HepG2 (cell line): ENCODE data around the gene SIX5. TPM values are rescaled to one million over a fixed set of nuclear protein-coding genes. Genes with fewer than 3 reads are reported as not detected.
A peak's percentile ranks its signal among the peaks of the same experiment; 100 is the strongest.

Experiments used
- ATAC-seq: fragments of 200-7000 bp; cut with Tn5 transposase; 3 replicates; pipeline ENCODE4 v1.9.1; 2020; ENCODE audit warnings: mild to moderate bottlenecking, moderate library complexity
- BruUV-seq: library from RNA; stranded (reverse); fragments of 400-500 nt; replicated peaks from 2 replicates; lab custom pipeline; 2021; lab: Mats Ljungman, UMichigan
- CTCF ChIA-PET: fragments of 300-600 bp; formaldehyde crosslinking; extraction: SDS; loops from one replicate; lab custom pipeline; 2021; ENCODE audit warnings: low total read pairs, inconsistent platforms, low intra/inter-chr PET ratio; lab: Yijun Ruan, JAX
- POLR2A ChIA-PET: fragments of 350-600 bp; sonication (Branson Sonifier 250); formaldehyde crosslinking; loops from one replicate; lab custom pipeline; 2020; ENCODE audit warnings: antibody characterized with exemption, inconsistent platforms; lab: Yijun Ruan, JAX
- DNase-seq: peaks from one replicate; pipeline ENCODE4 v3.0.0-alpha.2; 2015; ENCODE audit warnings: low spot score
- FAIRE-seq: peaks from 3 replicates; lab custom pipeline; 2011; peaks lifted over from hg19 to GRCh38; lab: Jason Lieb, UNC
- H2AFZ ChIP-seq: one replicate; pipeline ENCODE4 v1.6.1; 2011; ENCODE audit warnings: low read length, inconsistent platforms
- H3K27ac ChIP-seq: fragments of 300-600 bp; 3 replicates; pipeline ENCODE4 v1.8.0; 2011; ENCODE audit warnings: mixed run types, mild to moderate bottlenecking, mixed read lengths, low read length, inconsistent platforms; ENCODE audit not compliant: insufficient read depth; ENCODE audit errors: extremely low read length
- H3K27me3 ChIP-seq, 2 experiments: fragments of 200-600 bp in 1 of 2; 2 replicates in 1 of 2; 3 replicates in 1 of 2; pipeline versions ENCODE4 v1.6.0 to v1.8.0; 2011; ENCODE audit warnings: low read length in 2 of 2, mild to moderate bottlenecking in 2 of 2, moderate library complexity in 2 of 2, inconsistent platforms in 1 of 2; ENCODE audit not compliant: insufficient read depth in 2 of 2, control insufficient read depth in 1 of 2
- H3K36me3 ChIP-seq, 2 experiments: fragments of 200-600 bp in 1 of 2; replicated peaks in 1 of 2; 2 replicates in 1 of 2; 3 replicates in 1 of 2; pipeline versions ENCODE4 v1.5.1 to v1.8.0; 2011; ENCODE audit warnings: low read length in 2 of 2, inconsistent platforms in 1 of 2; ENCODE audit not compliant: insufficient read depth in 2 of 2, control insufficient read depth in 1 of 2
- H3K4me1 ChIP-seq: 2 replicates; pipeline ENCODE4 v1.5.1; 2012; ENCODE audit warnings: low read length, inconsistent platforms; ENCODE audit not compliant: insufficient read depth
- H3K4me2 ChIP-seq: 2 replicates; pipeline ENCODE4 v1.6.0; 2011; ENCODE audit warnings: low read depth, low read length, inconsistent platforms
- H3K4me3 ChIP-seq, 3 experiments: fragments of 200-600 bp in 1 of 3; sonication (generic), shearing (Covaris generic) in 1 of 3; replicated peaks in 1 of 3; 2 replicates each; pipeline ENCODE4 v1.5.1; 2011 to 2016; ENCODE audit warnings: low read length in 3 of 3, inconsistent platforms in 2 of 3, low read depth in 2 of 3, mild to moderate bottlenecking in 2 of 3, control low read depth in 1 of 3, mixed read lengths in 1 of 3; ENCODE audit not compliant: insufficient read depth in 1 of 3
- H3K79me2 ChIP-seq: one replicate; pipeline ENCODE4 v1.6.1; 2011; ENCODE audit warnings: low read length, inconsistent platforms; ENCODE audit not compliant: insufficient read depth
- H3K9ac ChIP-seq: 2 replicates; pipeline ENCODE4 v1.6.0; 2011; ENCODE audit warnings: mild to moderate bottlenecking, low read depth, low read length, inconsistent platforms; ENCODE audit not compliant: insufficient read depth
- H3K9me3 ChIP-seq: 2 replicates; pipeline ENCODE4 v1.5.1; 2012; ENCODE audit warnings: mild to moderate bottlenecking, low read length
- H4K20me1 ChIP-seq: 2 replicates; pipeline ENCODE4 v1.6.0; 2011; ENCODE audit warnings: inconsistent platforms, mild to moderate bottlenecking, low read length, moderate library complexity; ENCODE audit not compliant: insufficient read depth
- ATF7 ChIP-seq, 2 experiments: fragments of 450-650 bp in 1 of 2; sonication (generic) in 1 of 2; formaldehyde crosslinking in 1 of 2; IDR thresholded peaks; 2 replicates each; pipeline versions ENCODE4 v1.4.0 to v1.6.1; 2016 to 2020; ENCODE audit warnings: antibody characterized with exemption in 1 of 2, mild to moderate bottlenecking in 1 of 2, missing genetic modification reagents in 1 of 2
- BATF2 ChIP-seq: sonication (generic); formaldehyde crosslinking; IDR thresholded peaks from 2 replicates; pipeline ENCODE4 v1.8.0; 2022; ENCODE audit warnings: mild to moderate bottlenecking, missing genetic modification reagents, moderate library complexity
- CHD4 ChIP-seq: fragments of 200-600 bp; sonication (generic); IDR thresholded peaks from 2 replicates; pipeline ENCODE4 v1.7.0; 2017; ENCODE audit warnings: mild to moderate bottlenecking, low read length, borderline replicate concordance
- FOXA1 ChIP-seq, 2 experiments: fragments of 450-650 bp in 1 of 2; sonication (generic) in 1 of 2; formaldehyde crosslinking in 1 of 2; IDR thresholded peaks; 2 replicates each; pipeline versions ENCODE4 v1.4.0 to v1.6.1; 2016 to 2020; ENCODE audit warnings: missing genetic modification reagents in 1 of 2
- FOXA3 ChIP-seq: IDR thresholded peaks from 2 replicates; pipeline ENCODE4 v1.6.1; 2016; ENCODE audit warnings: missing genetic modification reagents, missing compliant biosample characterization
- GZF1 ChIP-seq: sonication (generic); formaldehyde crosslinking; IDR thresholded peaks from 2 replicates; pipeline ENCODE4 v1.5.1; 2020; ENCODE audit warnings: mild to moderate bottlenecking, missing genetic modification reagents
- HOXA5 ChIP-seq: sonication (generic); formaldehyde crosslinking; IDR thresholded peaks from 2 replicates; pipeline ENCODE4 v1.4.0; 2020; ENCODE audit warnings: missing genetic modification reagents
- KDM1A ChIP-seq: IDR thresholded peaks from 2 replicates; pipeline ENCODE4 v1.6.1; 2016; ENCODE audit warnings: missing compliant biosample characterization
- ZFP91 ChIP-seq: sonication (generic); formaldehyde crosslinking; IDR thresholded peaks from 2 replicates; pipeline ENCODE4 v1.9.0; 2022; ENCODE audit warnings: missing genetic modification reagents, mild to moderate bottlenecking, borderline replicate concordance
- ZMYM3 ChIP-seq: sonication (generic); formaldehyde crosslinking; IDR thresholded peaks from 2 replicates; pipeline ENCODE4 v1.5.1; 2020; ENCODE audit warnings: mild to moderate bottlenecking, missing genetic modification reagents
- ZNF263 ChIP-seq: sonication (generic); formaldehyde crosslinking; IDR thresholded peaks from 2 replicates; pipeline ENCODE4 v1.4.0; 2020; ENCODE audit warnings: missing genetic modification reagents
- ZNF3 ChIP-seq: IDR thresholded peaks from 2 replicates; pipeline ENCODE4 v1.7.0; 2017; ENCODE audit warnings: inconsistent platforms
- ZNF451 ChIP-seq: sonication (generic); formaldehyde crosslinking; IDR thresholded peaks from 2 replicates; pipeline ENCODE4 v1.5.0; 2020; ENCODE audit warnings: mild to moderate bottlenecking, missing genetic modification reagents
- ZNF569 ChIP-seq: sonication (generic); formaldehyde crosslinking; IDR thresholded peaks from 2 replicates; pipeline ENCODE4 v1.5.0; 2020; ENCODE audit warnings: mild to moderate bottlenecking, missing genetic modification reagents, moderate library complexity, borderline replicate concordance
- ZNF629 ChIP-seq: sonication (generic); formaldehyde crosslinking; conservative IDR thresholded peaks from 2 replicates; pipeline ENCODE4 v1.5.0; 2020; ENCODE audit warnings: missing genetic modification reagents
- ZNF7 ChIP-seq: IDR thresholded peaks from 2 replicates; pipeline ENCODE4 v1.6.1; 2016; ENCODE audit warnings: missing biosample characterization, missing genetic modification reagents
- ZNF782 ChIP-seq: sonication (generic); formaldehyde crosslinking; IDR thresholded peaks from 2 replicates; pipeline ENCODE4 v1.4.0; 2020; ENCODE audit warnings: missing genetic modification reagents, mild to moderate bottlenecking, borderline replicate concordance
- ZNF83 ChIP-seq: sonication (generic); formaldehyde crosslinking; IDR thresholded peaks from 2 replicates; pipeline ENCODE4 v1.4.0; 2020; ENCODE audit warnings: missing genetic modification reagents, mild to moderate bottlenecking, borderline replicate concordance
- WGBS: methylation state at CpG from one replicate; pipeline ENCODE4 v1.1.6; 2017; ENCODE audit warnings: low lambda C conversion rate; 5-methylcytosine and 5-hydroxymethylcytosine counted together
- in situ Hi-C: cut with HindIII; loops from 2 replicates; pipeline ENCODE4 v1.10.0; 2017; ENCODE audit warnings: low pct_unique_long_range_greater_than_20kb; ENCODE audit not compliant: extremely low pct_ligation_motif_present
- intact Hi-C: fragments of 100-400 bp; cut with micrococcal nuclease; formaldehyde crosslinking; loops from one replicate; pipeline ENCODE4 v1.10.0; 2022; ENCODE audit not compliant: unreplicated experiment
- polyA plus RNA-seq, 8 experiments: library from polyadenylated mRNA; depleted of rRNA in 3 of 8; stranded (reverse) in 7 of 8; unstranded in 1 of 8; fragments of >200 nt; fragmentation: Illumina TruSeq in 4 of 8; extraction: Trizol in 4 of 8; gene quantifications; 2 replicates each; pipeline versions ENCODE4 v1.2.1 to v1.2.3, GENCODE V29; 2011 to 2016; ENCODE audit warnings: low read depth in 4 of 8, missing spikeins in 1 of 8, mixed read lengths in 1 of 8; ENCODE audit not compliant: insufficient read depth in 1 of 8
- total RNA-seq, 5 experiments: library from RNA; depleted of rRNA; stranded (reverse); fragments of >200 nt; fragmentation: Illumina TruSeq; extraction: Trizol; gene quantifications; 2 replicates each; pipeline ENCODE4 v1.2.3, GENCODE V29; 2016; ENCODE audit warnings: low read depth in 1 of 5

The SIX5 gene
- total and polyA plus RNA-seq, 2 of the 13 experiments (the other 11 are each of a cell fraction or from before 2014, with no cell fraction given): 7.7 to 10.5 TPM

GRCh38 chr19:45780448-45781213, 11.6 kb upstream of the SIX5 start:
- FAIRE-seq (peak; percentile 18), ATAC-seq (peak; percentile 8), DNase-seq (peak; percentile 47)
- Histone ChIP-seq H3K9me3 (no peaks in the 10 kb centered on the region), H3K36me3 (peaks cover 3 to 4% of the 10 kb centered on the region in 2 experiments; a peak in 2 of 5 replicates), H3K4me3 (no peak overlapping the region; a peak in 1 of 6 replicates), H2AFZ (no peak overlapping the region), H3K4me2 (peak overlapping the region; percentile 75; the same call in 1 of the 2 replicates), H3K27ac (no peak overlapping the region), H3K4me1 (peaks cover 35% of the 10 kb centered on the region), H3K9ac (no peak overlapping the region), H4K20me1 (peaks cover 4% of the 10 kb centered on the region; the same call in 1 of the 2 replicates), H3K79me2 (no peaks in the 10 kb centered on the region), H3K27me3 (no peaks in the 10 kb centered on the region)
- ChIA-PET CTCF (no interaction called here), POLR2A (interaction anchor here (4.7 kb wide), 1 partner anchor 11 kb away, joined by 53 read pairs; the partner anchor contains the start of gene SIX5)
- in situ Hi-C loops (no loop called here), intact Hi-C loops (no loop called here)
- BruUV-seq: no TSS peak
- WGBS: 33% methylated on average over 9 of the region's 13 CpGs
- peak; percentile 97 for TF ChIP-seq ZNF263
- no peak for TF ChIP-seq GZF1
- TF ChIP-seq KDM1A (CRISPR knock-in tag): peak; percentile 69
- peak; percentile 1; the same call in 1 of the 2 replicates for TF ChIP-seq CHD4
- no peak for TF ChIP-seq ZNF569
- no peak for TF ChIP-seq ZNF83
- peak; percentile 96 for TF ChIP-seq ZNF629 (CRISPR knock-in tag)
- no peak for TF ChIP-seq ZNF7 (CRISPR knock-in tag)
- TF ChIP-seq ATF7 (IDR thresholded peaks at IDR 0.05): no peak
- TF ChIP-seq ATF7 (CRISPR knock-in tag; IDR thresholded peaks at IDR 0.05): no peak
- peak; percentile 78 for TF ChIP-seq ZMYM3 (CRISPR knock-in tag)
- no peak for TF ChIP-seq ZNF782 (CRISPR knock-in tag)
- no peak for TF ChIP-seq FOXA1 (IDR thresholded peaks at IDR 0.05)
- TF ChIP-seq FOXA1 (CRISPR knock-in tag; IDR thresholded peaks at IDR 0.05): peak; percentile 73
- peak; percentile 69 for TF ChIP-seq FOXA3 (CRISPR knock-in tag)
- no peak for TF ChIP-seq ZNF451
- TF ChIP-seq BATF2: no peak
- 0 out of 2 replicates have a peak, but pooled peaks have one; percentile 4 for TF ChIP-seq ZFP91 (CRISPR knock-in tag)
- TF ChIP-seq ZNF3 (CRISPR knock-in tag): no peak
- TF ChIP-seq HOXA5 (CRISPR knock-in tag): no peak
